T-helper 1 cell treated with Interleukin-12 subunit alpha and Interleukin-12 subunit beta and Interleukin-4 antibody, amounts not matched to agents 30 μg/mL and 1 μg/mL, for 36 hours (primary cell): ENCODE data around the gene CCDC50.
A peak's percentile ranks its signal among the peaks of the same experiment; 100 is the strongest.

ENCODE experiments used
- H3K27ac Mint-ChIP-seq: one replicate; pipeline ENCODE4 v1.8.0; 2021; ENCODE audit warnings: mild to moderate bottlenecking, mixed read lengths
- H3K27me3 Mint-ChIP-seq: one replicate; pipeline ENCODE4 v1.8.0; 2021; ENCODE audit warnings: low read depth, mixed read lengths
- H3K36me3 Mint-ChIP-seq: one replicate; pipeline ENCODE4 v1.8.0; 2021; ENCODE audit warnings: low read depth, mixed read lengths
- H3K4me1 Mint-ChIP-seq: one replicate; pipeline ENCODE4 v1.8.0; 2021; ENCODE audit warnings: low read depth, mixed read lengths
- H3K4me3 Mint-ChIP-seq: one replicate; pipeline ENCODE4 v1.8.0; 2021; ENCODE audit warnings: mild to moderate bottlenecking, moderate library complexity, mixed read lengths
- H3K9me3 Mint-ChIP-seq: one replicate; pipeline ENCODE4 v1.8.0; 2021; ENCODE audit warnings: mixed read lengths

Gene CCDC50

DNA sequence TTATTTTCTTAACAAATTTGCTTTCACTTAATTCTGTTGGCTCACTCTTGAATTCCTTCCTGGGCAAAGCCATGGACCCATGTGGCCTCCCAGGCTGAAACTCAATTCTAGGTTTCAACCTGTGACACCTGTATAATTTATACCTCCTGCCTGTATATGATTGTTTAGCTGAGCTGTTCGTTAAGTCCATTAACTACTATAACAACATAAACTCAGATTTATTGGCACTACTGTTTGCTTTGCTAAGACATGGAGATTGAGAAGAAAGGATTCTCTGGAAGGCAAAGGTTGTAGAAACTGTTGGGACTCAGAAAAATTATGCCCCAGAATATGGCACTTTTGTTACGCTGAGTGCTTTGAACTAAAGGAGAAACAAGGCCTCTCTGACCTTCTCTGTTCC is 26.7 kb upstream of the CCDC50 start:
- Mint-ChIP-seq H3K36me3 (no peaks in the 10 kb centered on the region), H3K27me3 (no peaks in the 10 kb centered on the region), H3K9me3 (no peaks in the 10 kb centered on the region), H3K4me3 (no peak overlapping the region), H3K27ac (no peak overlapping the region), H3K4me1 (no peaks in the 10 kb centered on the region)

DNA sequence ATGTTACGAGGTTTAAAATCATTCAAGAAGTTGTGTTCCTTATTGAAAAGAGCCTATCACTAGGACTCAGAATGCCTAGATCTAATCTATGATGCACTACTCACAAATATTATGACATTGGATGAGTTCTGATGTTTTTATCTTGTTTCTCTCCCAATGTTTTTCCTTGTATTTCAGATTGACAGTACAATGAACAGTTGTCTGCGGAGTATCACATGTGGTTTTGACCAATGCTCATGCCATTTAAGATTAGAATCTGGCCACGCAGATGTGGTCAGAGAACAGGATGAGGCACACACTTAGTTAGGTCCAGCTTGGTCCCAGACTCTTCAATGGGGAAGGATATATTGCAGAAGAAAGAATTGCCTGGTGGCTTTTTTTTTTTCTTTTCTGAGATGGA is 25.6 kb upstream of the CCDC50 start:
- no peaks in the 10 kb centered on the region for H3K9me3 Mint-ChIP-seq
- no peak overlapping the region for H3K27ac Mint-ChIP-seq
- no peaks in the 10 kb centered on the region for H3K4me1 Mint-ChIP-seq
- no peaks in the 10 kb centered on the region for H3K27me3 Mint-ChIP-seq
- no peak overlapping the region for H3K4me3 Mint-ChIP-seq
- no peaks in the 10 kb centered on the region for H3K36me3 Mint-ChIP-seq

DNA sequence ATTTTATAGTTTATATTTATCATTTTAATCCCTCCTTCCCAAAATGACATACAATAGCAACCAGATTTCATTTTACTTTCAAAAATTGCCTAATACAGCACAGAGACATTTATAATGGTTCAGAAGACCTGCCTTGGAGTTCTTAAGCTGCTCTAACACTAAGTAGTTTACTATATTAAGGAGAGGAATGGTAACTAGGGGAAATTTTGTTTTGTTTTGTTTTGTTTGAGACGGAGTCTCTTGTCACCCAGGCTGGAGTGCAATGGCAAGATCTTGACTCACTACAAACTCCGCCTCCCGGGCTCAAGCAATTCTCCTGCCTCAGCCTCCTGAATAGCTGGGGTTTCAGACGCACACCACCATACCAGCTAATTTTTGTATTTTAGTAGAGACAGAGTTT is 22.8 kb upstream of the CCDC50 start:
- Mint-ChIP-seq H3K4me3 (no peak overlapping the region), H3K9me3 (no peaks in the 10 kb centered on the region), H3K36me3 (no peaks in the 10 kb centered on the region), H3K27ac (no peak overlapping the region), H3K27me3 (no peaks in the 10 kb centered on the region), H3K4me1 (no peaks in the 10 kb centered on the region)

DNA sequence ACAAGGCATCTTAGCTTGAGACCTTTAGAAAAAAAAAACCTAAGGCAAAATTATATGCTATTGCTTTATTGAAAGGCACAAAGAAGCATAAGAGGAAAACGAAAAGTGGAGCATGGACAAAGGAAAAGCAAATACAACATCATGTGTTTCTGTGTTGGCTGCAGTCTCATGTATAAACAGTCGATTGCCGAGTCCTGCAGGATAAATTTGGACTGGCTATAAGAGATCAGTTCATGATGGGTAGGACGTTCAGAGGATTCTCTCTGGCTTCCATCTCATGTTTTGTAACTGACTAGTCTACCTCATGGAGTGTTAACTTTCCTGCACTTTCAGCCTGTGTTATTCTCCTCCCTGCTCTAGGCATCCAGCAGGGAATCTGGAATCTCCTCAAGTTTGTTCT is 21.9 kb upstream of the CCDC50 start:
- Mint-ChIP-seq H3K27ac (no peak overlapping the region), H3K4me3 (no peak overlapping the region), H3K9me3 (no peaks in the 10 kb centered on the region), H3K36me3 (no peaks in the 10 kb centered on the region), H3K27me3 (no peaks in the 10 kb centered on the region), H3K4me1 (no peaks in the 10 kb centered on the region)

DNA sequence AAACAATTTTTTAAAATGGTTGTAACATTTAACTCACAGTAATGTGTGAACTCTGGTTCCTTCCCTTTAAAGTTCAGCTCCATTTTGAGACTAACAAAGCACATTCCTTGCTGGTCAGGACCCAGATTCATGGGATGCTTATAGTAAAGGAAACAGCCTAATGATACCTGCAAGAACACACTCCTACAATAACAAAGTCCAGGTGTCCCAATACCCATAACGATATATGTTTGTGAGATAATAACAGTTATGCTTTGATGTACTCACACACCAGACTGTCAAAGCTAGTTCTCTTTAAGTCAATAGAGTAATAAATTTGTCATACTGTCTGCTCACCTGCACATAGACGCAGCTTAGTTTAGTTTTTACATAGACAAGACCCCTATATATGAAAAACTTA is 15.9 kb upstream of the CCDC50 start:
- Mint-ChIP-seq H3K27ac (no peak overlapping the region), H3K36me3 (no peaks in the 10 kb centered on the region), H3K9me3 (peaks cover 14% of the 10 kb centered on the region), H3K27me3 (no peaks in the 10 kb centered on the region), H3K4me1 (no peaks in the 10 kb centered on the region), H3K4me3 (no peak overlapping the region)

DNA sequence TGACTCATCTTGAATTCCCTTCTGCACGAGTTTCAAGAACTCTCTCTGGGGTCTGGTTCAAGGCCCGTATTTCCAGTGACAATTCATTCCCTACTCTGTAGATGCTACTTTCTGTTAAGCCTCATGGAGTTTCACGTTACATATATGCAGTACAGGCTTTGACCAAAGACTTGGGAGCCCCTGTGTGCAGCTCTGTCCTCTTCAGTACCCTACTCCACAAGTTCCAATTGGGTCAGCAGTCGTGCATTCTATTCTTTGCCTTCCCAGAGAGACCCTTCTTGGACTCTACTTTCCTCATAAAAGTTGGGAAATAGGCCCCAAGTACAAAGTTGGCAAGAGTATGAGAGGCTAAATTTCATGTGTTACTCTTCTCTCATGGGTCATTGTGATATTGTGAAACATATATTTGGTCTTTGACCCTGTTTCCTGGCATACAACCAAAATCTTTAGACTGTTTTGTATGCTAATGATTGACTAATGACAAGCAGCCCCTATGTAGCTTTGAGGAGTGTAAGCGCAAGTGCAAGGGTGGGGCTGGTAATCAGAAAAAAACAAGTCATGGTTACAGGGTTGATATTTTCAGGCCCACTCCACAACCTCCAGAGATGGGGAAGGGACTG is 15.0 kb upstream of the CCDC50 start:
- Mint-ChIP-seq H3K4me3 (no peak overlapping the region), H3K4me1 (no peaks in the 10 kb centered on the region), H3K36me3 (no peaks in the 10 kb centered on the region), H3K27me3 (no peaks in the 10 kb centered on the region), H3K27ac (no peak overlapping the region), H3K9me3 (peaks cover 14% of the 10 kb centered on the region)

DNA sequence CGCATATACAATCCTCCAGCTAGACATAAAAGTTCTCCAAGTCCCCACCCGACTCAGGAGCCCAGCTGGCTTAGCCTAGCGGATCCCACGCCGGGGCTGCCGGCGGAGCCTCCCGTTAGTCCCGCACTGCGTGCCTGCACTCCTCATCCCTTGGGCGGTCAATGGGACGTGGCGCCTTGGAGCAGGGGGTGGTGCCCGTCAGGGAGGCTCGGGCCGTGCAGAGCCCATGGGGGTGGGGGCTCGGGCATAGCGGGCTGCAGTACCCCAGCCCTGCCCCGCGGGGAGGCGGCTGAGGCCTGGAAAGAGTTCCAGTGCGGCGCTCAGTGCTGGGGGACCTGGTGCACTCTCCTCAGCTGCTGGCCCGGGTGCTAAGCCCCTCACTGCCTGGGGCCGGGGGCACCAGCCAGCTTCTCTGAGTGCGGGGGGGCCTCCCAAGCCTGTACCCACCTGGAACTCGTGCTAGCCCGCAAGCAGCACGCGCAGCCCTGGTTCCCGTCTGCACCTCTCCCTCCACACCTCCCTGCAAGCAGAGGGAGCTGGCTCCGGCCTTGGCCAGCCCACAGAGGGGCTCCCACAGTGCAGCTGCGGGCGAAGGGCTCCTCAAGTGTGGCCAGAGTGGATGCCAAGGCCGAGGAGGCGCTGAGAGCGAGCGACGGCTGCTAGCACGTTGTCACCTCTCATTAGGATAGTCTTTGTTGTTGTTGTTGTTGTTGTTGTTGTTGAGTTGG is 12.2 kb upstream of the CCDC50 start:
- H3K4me3 Mint-ChIP-seq = no peak overlapping the region
- peaks cover 14% of the 10 kb centered on the region for H3K9me3 Mint-ChIP-seq
- no peak overlapping the region for H3K27ac Mint-ChIP-seq

DNA sequence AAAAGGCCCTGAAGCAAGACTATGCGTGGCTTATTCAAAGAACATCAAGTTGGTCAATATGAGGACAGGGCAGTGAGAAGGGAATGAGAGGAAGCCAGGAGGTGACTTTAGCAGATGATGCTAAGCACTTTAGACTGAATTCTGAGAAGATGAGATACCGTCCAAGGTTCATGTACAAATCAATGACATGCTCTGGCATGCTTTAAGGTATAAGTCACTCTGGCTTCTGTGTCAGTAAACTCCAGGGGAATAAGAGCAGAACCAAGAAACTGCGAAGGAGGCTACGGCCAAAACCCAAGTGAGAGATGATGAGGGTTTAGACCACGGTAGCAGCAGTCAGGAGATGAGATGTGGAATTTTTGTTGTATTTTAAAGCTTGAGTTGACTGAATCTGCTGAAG is 8.9 kb upstream of the CCDC50 start:
- Mint-ChIP-seq H3K27me3 (peaks cover 7% of the 10 kb centered on the region), H3K4me3 (no peak overlapping the region), H3K9me3 (peaks cover 13% of the 10 kb centered on the region), H3K27ac (no peak overlapping the region), H3K4me1 (no peaks in the 10 kb centered on the region), H3K36me3 (no peaks in the 10 kb centered on the region)

More for the DNA sequence above, 12.2 kb upstream of the CCDC50 start:
- no peaks in the 10 kb centered on the region for H3K4me1 Mint-ChIP-seq
- H3K27me3 Mint-ChIP-seq = peaks cover 7% of the 10 kb centered on the region
- H3K36me3 Mint-ChIP-seq = no peaks in the 10 kb centered on the region

DNA sequence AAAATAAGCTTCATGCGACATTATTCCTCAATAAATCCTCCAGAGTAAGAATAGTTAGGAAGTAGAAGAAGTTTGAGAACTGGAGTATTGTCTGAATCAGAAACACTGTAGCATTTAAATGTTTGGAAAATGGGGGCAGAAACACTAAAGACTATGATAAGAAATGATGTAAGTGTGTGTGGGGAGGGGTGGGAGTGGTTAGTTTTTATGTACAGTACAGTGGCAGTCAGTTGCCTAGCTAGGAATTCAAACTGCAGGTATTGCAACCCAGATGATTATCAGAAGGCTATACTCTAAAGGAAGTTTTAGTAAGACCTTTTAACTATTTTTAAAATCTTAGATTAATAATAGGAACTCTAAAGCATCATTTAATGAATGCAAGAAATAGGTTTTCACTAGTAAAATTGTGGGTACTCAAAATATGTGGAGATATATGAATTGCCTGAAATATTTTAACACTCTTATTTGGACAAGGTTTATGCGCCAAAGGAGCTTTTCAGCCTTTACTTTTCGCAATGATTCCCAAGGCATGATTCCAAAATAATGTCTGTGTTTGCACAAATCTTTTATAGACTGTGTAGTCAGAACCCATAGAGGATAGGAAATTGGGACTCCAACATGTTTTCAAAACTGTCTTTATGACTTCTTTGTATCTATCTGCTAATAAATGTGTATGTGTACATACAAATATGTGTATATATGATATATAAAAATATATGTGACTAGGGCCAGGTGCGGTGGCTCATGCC is 8.0 kb upstream of the CCDC50 start:
- peaks cover 7% of the 10 kb centered on the region for H3K27me3 Mint-ChIP-seq
- no peak overlapping the region for H3K4me3 Mint-ChIP-seq
- H3K4me1 Mint-ChIP-seq = no peaks in the 10 kb centered on the region
- H3K27ac Mint-ChIP-seq = no peak overlapping the region
- H3K36me3 Mint-ChIP-seq = no peaks in the 10 kb centered on the region
- H3K9me3 Mint-ChIP-seq = peaks cover 5% of the 10 kb centered on the region

DNA sequence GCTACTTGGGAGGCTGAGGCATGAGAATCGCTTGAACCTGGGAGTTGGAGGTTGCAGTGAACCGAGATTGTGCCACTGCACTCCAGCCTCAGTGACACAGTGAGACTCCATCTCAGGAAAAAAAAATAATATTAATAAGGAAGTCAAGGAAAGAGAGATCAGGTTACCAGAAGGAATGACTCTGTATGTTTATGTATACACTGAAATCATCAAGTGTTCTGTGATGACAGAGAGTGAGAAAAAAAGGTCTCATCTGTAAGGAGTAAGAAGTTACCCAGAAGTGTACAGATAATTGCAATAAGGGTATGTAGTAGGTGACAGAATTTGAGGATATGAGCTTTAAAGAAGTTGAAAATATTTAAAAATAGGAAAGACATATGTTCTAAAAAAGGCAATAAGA is 4.3 kb upstream of the CCDC50 start:
- Mint-ChIP-seq H3K4me3 (no peak overlapping the region), H3K27ac (no peak overlapping the region), H3K9me3 (no peaks in the 10 kb centered on the region), H3K27me3 (peaks cover 14% of the 10 kb centered on the region), H3K36me3 (no peaks in the 10 kb centered on the region), H3K4me1 (peaks cover 6% of the 10 kb centered on the region)

DNA sequence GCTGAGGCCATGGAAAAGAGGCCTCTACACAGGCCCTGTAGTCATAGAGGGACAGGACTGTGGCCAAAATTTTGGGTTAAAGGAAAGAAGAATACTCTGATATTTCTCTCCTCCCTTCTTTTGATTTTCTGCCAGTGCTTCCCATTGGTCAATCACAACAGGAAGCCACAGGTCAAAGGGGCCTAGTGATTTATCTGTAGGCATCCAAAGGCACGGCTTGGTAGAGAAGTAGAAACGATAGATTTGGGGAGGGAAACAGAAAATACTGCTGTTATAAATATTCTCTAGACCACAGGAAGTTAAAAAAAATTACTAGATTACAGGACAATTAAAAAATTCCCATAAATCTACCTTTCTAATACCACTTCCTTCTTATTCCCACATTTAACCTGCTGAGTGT is 1.7 kb upstream of the CCDC50 start:
- Mint-ChIP-seq H3K27me3 (peaks cover 19% of the 10 kb centered on the region), H3K9me3 (no peaks in the 10 kb centered on the region), H3K4me1 (peaks cover 13% of the 10 kb centered on the region), H3K4me3 (no peak overlapping the region), H3K27ac (no peak overlapping the region), H3K36me3 (no peaks in the 10 kb centered on the region)

DNA sequence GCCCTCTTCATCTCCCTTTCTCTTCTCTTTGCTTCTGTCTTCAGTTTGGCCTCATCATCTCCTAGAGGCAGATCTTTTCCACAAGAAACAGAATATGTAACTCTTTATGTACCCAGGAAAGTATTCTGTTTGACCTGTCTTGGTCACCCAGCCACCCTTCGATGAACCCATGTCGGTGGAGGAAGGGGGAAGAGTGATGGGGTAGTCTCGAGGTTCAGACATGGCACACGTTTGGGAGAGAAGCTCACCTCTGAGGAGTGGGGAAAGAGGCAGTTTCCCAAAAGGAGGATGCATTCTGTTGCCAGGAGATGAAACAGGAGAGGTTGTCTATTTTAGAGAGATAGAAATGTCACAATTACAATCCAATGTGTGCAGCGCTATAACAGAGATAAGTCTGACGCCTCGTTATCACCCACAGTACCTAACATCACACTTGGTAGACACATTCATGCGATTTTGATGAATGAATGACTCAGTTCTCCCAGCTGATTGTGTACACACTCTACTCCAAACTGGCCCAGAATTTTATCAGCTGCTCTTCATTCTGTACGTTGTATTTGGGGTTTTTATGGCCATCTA is 722 bp upstream of the CCDC50 start:
- Mint-ChIP-seq H3K27me3 (peaks cover 19% of the 10 kb centered on the region), H3K4me3 (peak overlapping the region; percentile 60), H3K9me3 (no peaks in the 10 kb centered on the region), H3K4me1 (peaks cover 13% of the 10 kb centered on the region), H3K27ac (peak overlapping the region; percentile 79), H3K36me3 (no peaks in the 10 kb centered on the region)

DNA sequence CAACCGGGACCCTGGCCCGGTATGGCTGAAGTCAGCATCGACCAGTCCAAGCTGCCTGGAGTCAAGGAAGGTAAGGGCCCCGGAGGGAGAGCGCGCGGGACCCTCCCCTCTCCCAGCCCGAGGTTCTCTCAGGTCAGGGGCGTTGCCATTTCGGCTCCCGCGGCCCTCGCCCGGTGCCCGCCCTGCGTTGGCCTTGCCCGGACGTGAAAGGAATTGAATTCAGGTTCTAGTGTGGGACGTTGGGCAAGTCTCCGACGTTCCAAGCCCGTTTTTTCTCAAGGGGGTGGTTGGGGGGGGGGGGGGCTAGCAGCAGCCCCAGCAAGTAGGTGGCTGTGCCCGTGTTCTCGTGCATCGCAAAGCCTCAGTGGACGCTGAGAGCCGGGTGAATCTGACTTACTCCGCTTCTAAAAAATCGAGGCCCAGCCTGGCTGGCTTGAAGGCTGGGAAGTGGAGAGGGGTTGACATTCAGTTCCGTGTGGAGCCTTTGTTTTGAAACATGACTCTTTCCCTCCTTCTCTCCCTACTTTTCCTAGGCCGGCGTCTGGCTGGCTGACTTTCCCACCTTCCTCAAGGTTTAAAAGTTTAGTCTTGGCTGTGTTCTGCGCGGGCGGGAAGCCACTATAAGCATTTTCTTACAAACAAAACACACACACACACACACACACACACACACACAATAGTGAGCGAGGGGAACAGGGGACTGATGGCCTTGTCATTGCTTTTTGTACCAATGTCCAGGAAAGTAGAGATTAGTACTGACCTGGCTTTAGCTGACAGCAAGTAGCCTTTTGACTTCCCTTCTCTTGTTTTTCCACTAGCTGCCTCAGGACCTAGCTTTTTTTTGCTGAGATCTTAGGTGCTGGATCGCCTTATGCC is 698 bp downstream of the CCDC50 start, which contains the start of gene UTS2B:
TSS of gene UTS2B (minus strand) at position 873 of the 876 bp plus-strand sequence. CDS start 48,337 bp downstream, outside the sequence.
- H3K4me3 Mint-ChIP-seq = peak within 1 kb of the TSS; percentile 75
- no peaks in the 10 kb centered on the region for H3K9me3 Mint-ChIP-seq
- H3K4me1 Mint-ChIP-seq = peaks cover 16% of the 10 kb centered on the region
- H3K27me3 Mint-ChIP-seq = peaks cover 19% of the 10 kb centered on the region
- H3K36me3 Mint-ChIP-seq = no peaks in the 10 kb centered on the region
- H3K27ac Mint-ChIP-seq = peak within 1 kb of the TSS; percentile 78

DNA sequence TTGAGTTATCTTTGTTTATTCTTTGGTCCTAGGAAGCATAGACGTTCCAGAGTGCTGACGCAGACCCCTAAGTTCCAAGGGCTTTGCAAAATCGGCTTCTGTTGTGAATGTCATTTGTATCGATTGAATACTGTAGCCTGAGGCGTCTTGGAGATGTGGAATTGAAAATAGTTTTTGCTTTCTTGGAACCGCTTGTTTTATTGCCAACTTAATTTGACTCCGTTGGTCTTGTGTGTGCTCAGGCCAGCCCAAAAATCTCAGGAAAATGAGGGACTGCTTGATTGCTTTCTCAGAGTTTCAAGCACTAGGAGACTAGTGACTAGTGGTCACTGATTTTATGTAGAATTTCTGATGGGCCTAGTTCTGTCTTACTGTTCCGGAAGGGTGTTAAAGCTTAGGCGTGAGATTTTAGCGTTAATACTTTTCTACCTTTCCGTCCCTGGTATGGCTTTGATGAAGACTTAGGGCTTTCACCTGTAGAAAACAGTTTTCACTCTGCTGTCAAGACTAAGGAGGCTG is 1.4 kb downstream of the CCDC50 start:
- Mint-ChIP-seq H3K36me3 (no peaks in the 10 kb centered on the region), H3K27me3 (peaks cover 19% of the 10 kb centered on the region), H3K27ac (peak overlapping the region; percentile 78), H3K4me1 (peaks cover 16% of the 10 kb centered on the region), H3K4me3 (peak overlapping the region; percentile 75), H3K9me3 (no peaks in the 10 kb centered on the region)
